GM12865 (cell line): ENCODE measurements around the gene GAN.
A peak's percentile ranks its signal among the peaks of the same experiment; 100 is the strongest.

Experiments
- DNase-seq: peaks from one replicate; pipeline ENCODE4 v3.0.0; 2010; ENCODE audit warnings: low read depth
- H3K4me3 ChIP-seq: 2 replicates; pipeline ENCODE4 v1.5.1; 2011; ENCODE audit warnings: mild to moderate bottlenecking, low read depth, low read length, control low read depth
- CTCF ChIP-seq: IDR thresholded peaks from 2 replicates; pipeline ENCODE4 v1.5.1; 2011; ENCODE audit warnings: low read length, control low read depth, low read depth, inconsistent platforms; ENCODE audit not compliant: insufficient read depth; ENCODE audit errors: missing control alignments

The GAN gene

DNA sequence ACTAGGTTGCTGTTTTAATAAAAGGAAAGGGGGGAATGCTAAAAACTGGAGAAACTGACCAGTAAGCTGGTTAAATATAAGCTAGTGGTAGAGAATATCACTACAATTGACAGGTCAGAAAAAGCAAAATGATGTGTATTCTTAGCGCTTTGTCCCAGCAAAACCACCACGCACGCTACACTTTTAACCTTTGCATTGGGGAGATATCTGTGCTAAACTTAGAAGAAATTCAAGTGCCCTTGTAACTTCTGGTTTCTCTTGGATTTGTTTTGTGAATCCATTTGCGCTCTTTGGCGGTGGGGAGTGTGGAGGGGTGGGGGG, 1.4 kb downstream of the GAN start:
- peak overlapping the region; percentile 100 for H3K4me3 ChIP-seq
- no peak for DNase-seq

GRCh38 chr16:81318711-81319110, 3.9 kb downstream of the GAN start:
- TF ChIP-seq CTCF: no peak
- DNase-seq: no peak
- H3K4me3 ChIP-seq: no peak overlapping the region

More for the DNA sequence above, 1.4 kb downstream of the GAN start:
- TF ChIP-seq CTCF: no peak

- no peak overlapping the region for H3K4me3 ChIP-seq
- DNase-seq: no peak
- no peak for TF ChIP-seq CTCF
Observed at GRCh38 chr16:81319221-81319912, 4.6 kb downstream of the GAN start.

GRCh38 chr16:81321039-81321438, 6.3 kb downstream of the GAN start:
- H3K4me3 ChIP-seq: no peak overlapping the region
- no peak for TF ChIP-seq CTCF
- no peak for DNase-seq

DNA sequence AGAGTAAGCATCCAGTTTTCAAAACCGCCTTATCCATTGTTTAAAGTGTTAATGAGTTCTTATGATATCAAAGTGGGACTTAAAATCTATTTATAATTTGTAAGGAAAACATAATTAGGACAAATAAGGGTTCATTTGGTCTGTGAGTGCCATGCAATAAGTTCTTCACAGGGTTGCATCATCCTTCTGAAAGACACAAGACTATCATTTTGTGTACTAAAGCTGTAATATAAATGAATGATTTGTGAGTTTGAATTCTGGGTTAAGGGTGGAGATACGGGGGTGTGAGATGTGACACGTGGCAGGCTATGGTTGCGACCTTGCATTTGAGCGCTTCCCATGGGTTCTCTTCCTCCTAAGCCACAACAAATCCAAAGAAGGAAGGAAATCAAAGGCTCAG, 6.8 kb downstream of the GAN start:
- DNase-seq: no peak
- TF ChIP-seq CTCF: no peak
- no peak overlapping the region for H3K4me3 ChIP-seq

DNA sequence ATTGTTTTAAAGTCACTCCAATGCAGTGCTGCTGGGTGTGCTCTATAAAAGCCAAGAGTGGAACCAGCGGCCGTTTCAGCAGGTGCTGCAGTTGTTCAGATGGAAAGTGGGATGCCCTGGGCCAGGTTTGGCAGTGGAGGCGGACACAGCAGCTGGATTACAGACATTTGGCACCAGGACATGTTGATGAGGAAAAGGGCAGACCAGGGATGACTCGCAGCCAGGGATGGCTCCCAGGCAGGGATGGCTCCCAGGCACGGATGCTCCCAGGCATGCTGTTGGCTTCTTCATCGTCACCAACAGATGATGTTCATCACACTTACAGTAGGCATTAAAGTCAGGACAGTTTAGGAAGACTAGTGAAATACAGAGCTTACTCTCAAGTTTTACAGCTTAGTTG, 10.0 kb downstream of the GAN start:
- no peak for TF ChIP-seq CTCF
- DNase-seq: no peak
- H3K4me3 ChIP-seq: no peak overlapping the region

GRCh38 chr16:81327011-81327410, 12.2 kb downstream of the GAN start:
- no peak for TF ChIP-seq CTCF
- DNase-seq: no peak
- no peak overlapping the region for H3K4me3 ChIP-seq
